GM12878 (cell line): Measurements from ENCODE around the gene AMBRA1. TPM values are rescaled to one million over a fixed set of nuclear protein-coding genes. Genes with fewer than 3 reads are reported as not detected.

ENCODE experiments used
- ATAC-seq: fragments of 200-7000 bp; cut with Tn5 transposase; 3 replicates; pipeline ENCODE4 v1.9.1; 2020; ENCODE audit warnings: mild to moderate bottlenecking, moderate library complexity
- BruUV-seq: library from RNA; stranded (reverse); fragments of 400-500 nt; replicated peaks from 2 replicates; lab custom pipeline; 2021; lab: Mats Ljungman, UMichigan
- CTCF ChIA-PET: fragments of 300-600 bp; sonication (Branson Sonifier 250); formaldehyde crosslinking; extraction: SDS; loops from one replicate; lab custom pipeline; 2021; ENCODE audit warnings: inconsistent platforms; lab: Yijun Ruan, JAX
- POLR2A ChIA-PET: fragments of 350-600 bp; formaldehyde crosslinking; extraction: SDS; loops from one replicate; lab custom pipeline; 2021; ENCODE audit warnings: inconsistent platforms; lab: Charles Lee
- RAD21 ChIA-PET: fragments of 300-600 bp; sonication (Branson Sonifier 250); formaldehyde crosslinking; loops from one replicate; lab custom pipeline; 2023; ENCODE audit warnings: antibody characterized with exemption; ENCODE audit not compliant: unreplicated experiment; lab: Charles Lee
- SMC1A ChIA-PET: fragments of 300-600 bp; sonication (Branson Sonifier 250); formaldehyde crosslinking; loops from one replicate; lab custom pipeline; 2023; ENCODE audit not compliant: unreplicated experiment, uncharacterized antibody; lab: Charles Lee
- DNase-seq: peaks from one replicate; pipeline ENCODE4 v3.0.0-alpha.2; 2011; ENCODE audit warnings: low read depth, low spot score
- FAIRE-seq: peaks from 3 replicates; lab custom pipeline; 2011; peaks lifted over from hg19 to GRCh38; lab: Jason Lieb, UNC
- H2AFZ ChIP-seq: 2 replicates; pipeline ENCODE4 v1.6.0; 2011; ENCODE audit warnings: low read depth, low read length, control low read depth; ENCODE audit not compliant: control insufficient read depth
- H3K27ac ChIP-seq: 2 replicates; pipeline ENCODE4 v1.5.1; 2011; ENCODE audit warnings: control low read depth; ENCODE audit not compliant: control insufficient read depth, insufficient read depth
- H3K27me3 ChIP-seq, 2 experiments: replicated peaks in 1 of 2; 2 replicates each; pipeline versions ENCODE4 v1.6.0 to v1.6.1; 2011; ENCODE audit warnings: low read length in 1 of 2; ENCODE audit not compliant: control insufficient read depth in 2 of 2, insufficient read depth in 2 of 2
- H3K36me3 ChIP-seq, 2 experiments: 2 replicates each; pipeline ENCODE4 v1.5.1; 2011; ENCODE audit warnings: low read length in 1 of 2; ENCODE audit not compliant: control insufficient read depth in 2 of 2, insufficient read depth in 2 of 2
- H3K4me1 ChIP-seq: 2 replicates; pipeline ENCODE4 v1.6.1; 2011; ENCODE audit warnings: mild to moderate bottlenecking, low read length, moderate library complexity, mixed read lengths; ENCODE audit not compliant: control insufficient read depth, insufficient read depth
- H3K4me2 ChIP-seq: 2 replicates; pipeline ENCODE4 v1.6.0; 2011; ENCODE audit warnings: control low read depth; ENCODE audit not compliant: control insufficient read depth, insufficient read depth
- H3K4me3 ChIP-seq: fragments of 200-600 bp; sonication (generic); 2 replicates; pipeline ENCODE4 v1.5.1; 2016
- H3K79me2 ChIP-seq: 2 replicates; pipeline ENCODE4 v1.6.0; 2011; ENCODE audit warnings: low read length; ENCODE audit not compliant: control insufficient read depth, insufficient read depth
- H3K9ac ChIP-seq: 2 replicates; pipeline ENCODE4 v1.8.0; 2011; ENCODE audit warnings: low read length, control low read depth, mixed read lengths; ENCODE audit not compliant: control insufficient read depth, insufficient read depth
- H3K9me3 ChIP-seq: replicated peaks from 3 replicates; pipeline ENCODE4 v1.5.1; 2011; ENCODE audit warnings: mild to moderate bottlenecking, low read length; ENCODE audit not compliant: control insufficient read depth, insufficient read depth
- H4K20me1 ChIP-seq: 2 replicates; pipeline ENCODE4 v1.6.0; 2011; ENCODE audit not compliant: control insufficient read depth, insufficient read depth
- CHD1 ChIP-seq: IDR thresholded peaks from 2 replicates; pipeline ENCODE4 v1.6.1; 2012; ENCODE audit warnings: low read depth, low read length, improper control_type of control experiment
- E2F8 ChIP-seq: fragments of 450-650 bp; IDR thresholded peaks from 2 replicates; pipeline ENCODE4 v1.6.1; 2018; ENCODE audit warnings: mild to moderate bottlenecking, low read depth, moderate library complexity; ENCODE audit not compliant: partially characterized antibody
- FOXM1 ChIP-seq: IDR thresholded peaks from 2 replicates; pipeline ENCODE4 v1.6.1; 2012; ENCODE audit warnings: low read depth, mild to moderate bottlenecking, inconsistent platforms, low read length, moderate library complexity
- HSF1 ChIP-seq: fragments of 150-350 bp; IDR thresholded peaks from 2 replicates; pipeline ENCODE4 v1.6.1; 2014; ENCODE audit warnings: mild to moderate bottlenecking, low read depth, low read length
- IRF3 ChIP-seq: fragments of 450-650 bp; IDR thresholded peaks from 2 replicates; pipeline ENCODE4 v1.6.1; 2014; ENCODE audit warnings: mild to moderate bottlenecking
- KDM1A ChIP-seq: fragments of 200-600 bp; sonication (generic); IDR thresholded peaks from 2 replicates; pipeline ENCODE4 v1.6.1; 2016; ENCODE audit warnings: borderline replicate concordance
- LARP7 ChIP-seq: fragments of 450-650 bp; IDR thresholded peaks from 2 replicates; pipeline ENCODE4 v1.6.1; 2017; ENCODE audit warnings: mild to moderate bottlenecking
- NFYB ChIP-seq: IDR thresholded peaks from 2 replicates; pipeline ENCODE4 v1.6.1; 2011; ENCODE audit warnings: low read depth, mild to moderate bottlenecking, low read length, improper control_type of control experiment, moderate library complexity; ENCODE audit not compliant: insufficient read depth
- NKRF ChIP-seq: fragments of 450-650 bp; conservative IDR thresholded peaks from 2 replicates; pipeline ENCODE4 v1.6.1; 2017; ENCODE audit warnings: mild to moderate bottlenecking, moderate library complexity
- RAD21 ChIP-seq: IDR thresholded peaks from 2 replicates; pipeline ENCODE4 v1.6.1; 2011; ENCODE audit warnings: mild to moderate bottlenecking, low read depth, low read length, moderate library complexity; ENCODE audit not compliant: insufficient read depth
- STAT1 ChIP-seq: fragments of 450-650 bp; conservative IDR thresholded peaks from 2 replicates; pipeline ENCODE4 v1.6.1; 2014; ENCODE audit warnings: antibody characterized with exemption, mild to moderate bottlenecking
- SUPT20H ChIP-seq: IDR thresholded peaks from 2 replicates; pipeline ENCODE4 v1.6.1; 2011; ENCODE audit warnings: low read depth, mild to moderate bottlenecking, low read length, moderate library complexity, borderline replicate concordance; ENCODE audit not compliant: control insufficient read depth
- TAF1 ChIP-seq: IDR thresholded peaks from 2 replicates; pipeline ENCODE4 v1.6.1; 2011; ENCODE audit warnings: mild to moderate bottlenecking, low read depth, low read length, borderline replicate concordance
- TCF12 ChIP-seq: IDR thresholded peaks from 2 replicates; pipeline ENCODE4 v1.6.1; 2011; ENCODE audit warnings: low read depth, mild to moderate bottlenecking, low read length
- TCF3 ChIP-seq: IDR thresholded peaks from 2 replicates; pipeline ENCODE4 v1.6.1; 2012; ENCODE audit warnings: low read depth, mild to moderate bottlenecking, low read length, borderline replicate concordance; ENCODE audit not compliant: insufficient read depth
- ZNF274 ChIP-seq: IDR thresholded peaks from one replicate; pipeline ENCODE4 v1.8.0; 2011; ENCODE audit not compliant: insufficient read length, insufficient read depth
- ZSCAN29 ChIP-seq: fragments of 450-650 bp; IDR thresholded peaks from 2 replicates; pipeline ENCODE4 v1.6.1; 2017; ENCODE audit warnings: mild to moderate bottlenecking, moderate library complexity
- WGBS: methylation state at CpG from one replicate; pipeline ENCODE4 v1.1.6; 2016; ENCODE audit warnings: low lambda C conversion rate; ENCODE audit not compliant: insufficient replicate concordance, insufficient coverage; ENCODE audit errors: missing lambda C conversion rate; 5-methylcytosine and 5-hydroxymethylcytosine counted together
- in situ Hi-C: fragments of 300-500 bp; cut with MboI; formaldehyde crosslinking; loops from 9 replicates; pipeline ENCODE4 v1.14.3; 2018; ENCODE audit warnings: mixed read lengths
- intact Hi-C: fragments of 100-400 bp; cut with micrococcal nuclease; formaldehyde crosslinking; loops from one replicate; pipeline ENCODE4 v1.14.2; 2022; ENCODE audit not compliant: unreplicated experiment
- polyA plus RNA-seq, 11 experiments: library from polyadenylated mRNA; depleted of rRNA in 4 of 11; unstranded in 6 of 11; stranded (reverse) in 5 of 11; fragments of >200 nt; fragmentation: Nextera tagmentation in 4 of 11; fragmentation: Illumina TruSeq in 1 of 11; extraction: Ambion mirVana in 4 of 11; extraction: Trizol in 1 of 11; gene quantifications; 1 replicate in 1 of 11; 2 replicates in 10 of 11; pipeline versions ENCODE4 v1.2.1 to v1.2.3, GENCODE V29; 2011 to 2016; ENCODE audit warnings: inconsistent platforms in 2 of 11, missing spikeins in 2 of 11, low read depth in 1 of 11
- total RNA-seq, 4 experiments: library from RNA; depleted of rRNA in 3 of 4; stranded (reverse); fragments of >200 nt in 3 of 4; fragmentation: Illumina TruSeq in 1 of 4; extraction: Trizol in 1 of 4; gene quantifications; 2 replicates each; pipeline versions ENCODE4 v1.2.1 to v1.2.3, GENCODE V29; 2013 to 2021

AMBRA1 gene
- total and polyA plus RNA-seq, 10 of the 15 experiments (the other 5 are each of a cell fraction or from before 2014, with no cell fraction given) = 0.57 to 34.3 (median 13.7) TPM

GRCh38 chr11:46540807-46541206 lies 53.0 kb downstream of the AMBRA1 start:
- H3K79me2 ChIP-seq = peaks cover 18% of the 10 kb centered on the region
- H3K27me3 ChIP-seq = no peaks in the 10 kb centered on the region
- no peak overlapping the region for H3K27ac ChIP-seq
- ChIA-PET CTCF (interaction anchor here (1.0 to 1.1 kb wide), 2 partner anchors 21 to 77 kb away, joined by 3 to 4 read pairs; no protein-coding TSS in a partner anchor), SMC1A (no interaction called here), POLR2A (no interaction called here), RAD21 (interaction anchor here (0.8 kb wide), 1 partner anchor 77 kb away, joined by 3 read pairs; no protein-coding TSS in a partner anchor)
- no TSS peak for BruUV-seq
- H3K4me2 ChIP-seq = no peak overlapping the region
- peaks cover 14 to 23% of the 10 kb centered on the region in 2 experiments for H3K36me3 ChIP-seq
- H3K4me1 ChIP-seq = no peaks in the 10 kb centered on the region
- H4K20me1 ChIP-seq = peaks cover 4% of the 10 kb centered on the region; the same call in 1 of the 2 replicates
- in situ Hi-C loops = no loop called here
- TF ChIP-seq FOXM1 (no peak), NKRF (no peak), IRF3 (no peak), NFYB (no peak), SUPT20H (no peak), KDM1A (no peak), CHD1 (no peak), ZNF274 (no peak), TCF3 (no peak), ZSCAN29 (no peak), RAD21 (no peak), TCF12 (no peak), HSF1 (no peak), LARP7 (no peak), TAF1 (no peak), STAT1 (no peak), E2F8 (no peak)
- no peak overlapping the region for H3K4me3 ChIP-seq
- FAIRE-seq = no peak
- no peak overlapping the region for H2AFZ ChIP-seq
- H3K9ac ChIP-seq = no peak overlapping the region
- WGBS = 97% methylated on average over 4 of the region's 4 CpGs
- no peak for DNase-seq
- no peak for ATAC-seq
- no peaks in the 10 kb centered on the region for H3K9me3 ChIP-seq
- intact Hi-C loops = no loop called here
